HG03095 (cell line): ENCODE measurements around the gene SNIP1.
"Not testable (repeated sequence)": the region's sequence is repeated elsewhere in the genome, so short reads cannot be mapped to it uniquely, and the experiment has no call there.

ENCODE experiments used
- ATAC-seq: cut with Tn5 transposase; IDR thresholded peaks from one replicate; pipeline ENCODE4 v1.9.1; 2021; ENCODE audit warnings: moderate library complexity; ENCODE audit not compliant: unreplicated experiment

The SNIP1 gene

GRCh38 chr1:37514350-37515184 is 39.5 kb downstream of the SNIP1 start, which contains the start of gene MEAF6:
Gene MEAF6 (minus strand): TSS chr1:37514766. CDS start chr1:37514746, 20 bp downstream.
- ATAC-seq, result peak; percentile 76

GRCh38 chr1:37513795-37514349 is 40.2 kb downstream of the SNIP1 start:
- no peak for ATAC-seq

GRCh38 chr1:37509181-37509580 is 44.9 kb downstream of the SNIP1 start:
- no peak for ATAC-seq

GRCh38 chr1:37506740-37507139 is 47.4 kb downstream of the SNIP1 start:
- ATAC-seq, result no peak

GRCh38 chr1:37502791-37503190 is 51.3 kb downstream of the SNIP1 start:
- ATAC-seq, result not testable (repeated sequence)

- ATAC-seq, result no peak
Observed at GRCh38 chr1:37502104-37502503, 52.0 kb downstream of the SNIP1 start.

GRCh38 chr1:37501661-37502060 is 52.4 kb downstream of the SNIP1 start:
- ATAC-seq, result no peak

- no peak for ATAC-seq
Observed at GRCh38 chr1:37498872-37499617, 55.0 kb downstream of the SNIP1 start.

- ATAC-seq, result no peak
Observed at GRCh38 chr1:37497832-37498231, 56.3 kb downstream of the SNIP1 start.

GRCh38 chr1:37495875-37496274 is 58.2 kb downstream of the SNIP1 start:
- ATAC-seq, result no peak

GRCh38 chr1:37493336-37494098 is 60.6 kb downstream of the SNIP1 start:
- no peak for ATAC-seq

- no peak for ATAC-seq
Observed at GRCh38 chr1:37487619-37487984, 66.5 kb downstream of the SNIP1 start.

- no peak for ATAC-seq
Observed at GRCh38 chr1:37486680-37487618, 67.1 kb downstream of the SNIP1 start.

- no peak for ATAC-seq
Observed at GRCh38 chr1:37485902-37486679, 68.0 kb downstream of the SNIP1 start.
